NCI-H69 (cell line): Measurements from ENCODE around the gene L3MBTL3.
"Not testable (repeated sequence)": the region's sequence is repeated elsewhere in the genome, so short reads cannot be mapped to it uniquely, and the experiment has no call there.

Source experiments
- DNase-seq: peaks from one replicate; lab custom pipeline; 2025; lab: John Stamatoyannopoulos, UW

L3MBTL3 gene

DNA sequence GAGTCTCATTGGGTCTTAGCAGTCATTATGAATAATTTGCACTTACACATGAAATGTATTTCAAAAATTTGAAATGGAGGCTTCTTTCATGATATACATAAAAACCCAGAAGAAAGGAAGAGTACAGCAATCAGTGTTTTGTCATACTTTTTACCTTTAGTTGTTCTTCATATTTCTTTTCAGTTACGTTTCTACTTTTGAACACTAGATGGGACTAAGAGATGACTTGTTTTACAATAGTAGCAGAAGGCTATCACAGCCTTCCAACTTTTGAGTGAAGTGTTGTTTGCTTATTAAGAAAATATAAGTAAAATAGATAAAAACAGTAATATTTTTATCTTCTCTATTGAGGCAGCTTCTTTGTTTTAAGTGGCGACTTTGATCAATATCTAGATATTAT, 58.1 kb downstream of the L3MBTL3 start:
- DNase-seq = no peak

GRCh38 chr6:130090796-130091195, 72.4 kb downstream of the L3MBTL3 start:
- DNase-seq = no peak

DNA sequence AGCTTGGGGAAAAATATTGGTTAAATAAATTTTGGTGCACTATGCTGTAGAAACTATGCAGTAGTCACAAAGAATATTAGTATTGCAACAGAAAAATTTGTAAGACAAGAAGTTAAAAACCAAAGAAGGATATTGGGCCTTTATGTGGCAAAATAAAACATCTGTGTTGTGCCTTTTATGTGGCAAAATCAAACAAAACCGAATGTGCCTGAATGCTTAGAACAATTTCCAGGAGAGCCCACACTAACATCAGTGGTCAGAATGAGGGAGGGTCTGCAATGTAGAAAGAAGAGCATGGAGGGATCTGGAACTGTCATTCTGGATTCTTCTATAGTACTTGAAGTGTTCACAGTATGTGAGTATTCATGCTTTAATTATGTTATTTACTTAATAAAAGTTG, 75.2 kb downstream of the L3MBTL3 start:
- DNase-seq = no peak

GRCh38 chr6:130098317-130098716, 79.9 kb downstream of the L3MBTL3 start:
- DNase-seq = no peak

- no peak for DNase-seq
These were observed 80.7 kb downstream of the L3MBTL3 start for GRCh38 chr6:130099119-130099518.

DNA sequence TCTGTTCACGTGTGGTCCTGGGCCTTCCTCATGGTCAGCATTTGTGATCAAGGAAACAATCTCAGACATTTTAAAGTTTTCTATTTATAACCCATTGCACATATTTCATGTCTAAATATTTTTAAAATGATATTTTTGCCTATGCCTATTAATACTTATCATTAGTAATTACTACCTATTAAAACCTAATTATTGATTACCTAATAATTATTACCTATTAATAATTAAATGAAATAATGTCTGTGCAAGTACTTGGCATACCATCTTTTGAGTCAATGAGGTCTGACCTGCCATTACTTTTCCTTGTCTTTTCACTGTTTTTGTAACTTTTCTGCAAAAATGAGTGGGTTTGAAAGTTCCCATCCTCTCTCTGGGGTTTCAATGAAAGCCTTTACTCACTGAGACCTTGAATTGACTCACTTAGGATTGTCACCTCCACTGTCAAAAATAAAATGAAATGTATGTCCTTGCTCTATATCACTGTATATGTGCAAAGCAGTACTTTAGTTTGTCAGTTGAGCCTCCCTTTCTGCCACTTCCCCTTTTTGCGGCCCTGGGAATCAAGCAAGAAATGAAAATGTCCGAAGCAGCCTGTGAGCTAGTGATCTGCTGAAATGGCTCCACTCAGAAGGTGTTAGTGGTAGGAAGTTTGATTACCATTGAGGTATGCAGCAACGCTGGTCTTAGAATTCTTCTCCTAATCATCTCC, 87.8 kb downstream of the L3MBTL3 start:
- DNase-seq = no peak

- DNase-seq = no peak
These were observed 89.3 kb downstream of the L3MBTL3 start for GRCh38 chr6:130107710-130108109.

GRCh38 chr6:130111031-130111430, 92.7 kb downstream of the L3MBTL3 start:
- no peak for DNase-seq

GRCh38 chr6:130113201-130113710, 94.9 kb downstream of the L3MBTL3 start:
- DNase-seq = no peak

- no peak for DNase-seq
These were observed 96.7 kb downstream of the L3MBTL3 start for GRCh38 chr6:130115036-130115435.

- DNase-seq = no peak
These were observed 97.9 kb downstream of the L3MBTL3 start for GRCh38 chr6:130116273-130116672.

GRCh38 chr6:130117187-130117701, 98.9 kb downstream of the L3MBTL3 start:
- not testable (repeated sequence) for DNase-seq

GRCh38 chr6:130118236-130118635, 99.9 kb downstream of the L3MBTL3 start:
- DNase-seq = no peak

DNA sequence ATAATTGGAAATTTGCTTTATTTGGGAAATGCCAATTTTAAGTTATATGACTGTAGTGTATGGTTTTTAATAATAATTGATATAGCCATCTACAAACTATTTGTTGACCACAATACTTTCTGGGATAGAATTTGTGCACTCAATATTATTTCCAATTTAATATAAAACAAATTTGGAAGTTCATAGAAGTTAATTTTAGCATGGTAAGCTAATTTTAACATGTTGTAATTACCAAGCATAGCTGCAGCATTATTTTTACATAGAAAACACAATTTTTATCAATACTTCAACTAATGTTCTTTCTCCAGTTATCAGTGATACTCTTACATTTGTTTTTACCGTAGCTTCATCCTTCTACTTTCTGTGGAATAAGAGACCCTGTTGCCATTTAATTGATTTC, 100.8 kb downstream of the L3MBTL3 start:
- no peak for DNase-seq

DNA sequence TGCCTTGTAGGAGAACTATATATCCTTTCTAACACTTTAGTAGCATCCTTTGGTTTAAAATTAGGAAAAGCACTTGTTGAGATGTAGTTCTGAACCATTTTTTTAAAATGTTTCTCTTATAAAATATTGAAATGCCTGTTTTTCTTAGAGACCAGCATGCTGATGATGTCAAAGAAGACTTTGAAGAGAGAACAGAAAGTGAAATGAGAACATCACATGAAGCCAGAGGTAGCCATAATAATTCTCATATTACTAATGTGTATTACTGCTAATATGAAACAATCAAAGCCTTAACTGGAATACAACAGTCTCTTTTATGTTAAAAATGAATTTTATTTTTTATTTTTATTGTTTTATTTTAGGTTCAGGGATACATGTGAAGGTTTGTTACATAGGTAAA, 102.3 kb downstream of the L3MBTL3 start:
- no peak for DNase-seq

GRCh38 chr6:130122243-130122642, 103.9 kb downstream of the L3MBTL3 start:
- no peak for DNase-seq

DNA sequence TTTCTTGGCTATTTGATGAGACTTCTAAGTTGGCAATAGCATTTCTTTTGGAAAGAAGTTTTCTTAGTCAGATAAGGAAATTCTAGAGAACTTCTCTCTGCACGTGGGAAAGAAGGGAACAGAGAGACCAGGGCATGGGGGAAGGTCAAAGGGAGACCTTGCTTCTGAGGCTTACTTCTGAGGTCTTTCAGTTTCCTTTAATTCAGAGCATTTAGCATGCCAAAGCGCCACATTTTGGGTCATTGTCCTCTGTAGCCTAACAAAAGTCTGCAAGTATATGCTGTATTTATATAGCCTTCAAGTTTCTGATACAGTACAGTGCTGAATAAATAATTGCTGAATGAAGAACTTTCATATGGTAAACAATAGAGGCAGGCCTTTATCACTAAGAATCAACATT, 108.8 kb downstream of the L3MBTL3 start:
- DNase-seq = no peak

GRCh38 chr6:130128326-130128725, 109.9 kb downstream of the L3MBTL3 start:
- DNase-seq = no peak

GRCh38 chr6:130129762-130130246, 111.4 kb downstream of the L3MBTL3 start:
- no peak for DNase-seq

GRCh38 chr6:130132286-130132701, 113.9 kb downstream of the L3MBTL3 start:
- DNase-seq = no peak

- no peak for DNase-seq
These were observed 116.2 kb downstream of the L3MBTL3 start for GRCh38 chr6:130134582-130134981.

- DNase-seq = no peak
These were observed 118.4 kb downstream of the L3MBTL3 start for GRCh38 chr6:130136798-130137197.

DNA sequence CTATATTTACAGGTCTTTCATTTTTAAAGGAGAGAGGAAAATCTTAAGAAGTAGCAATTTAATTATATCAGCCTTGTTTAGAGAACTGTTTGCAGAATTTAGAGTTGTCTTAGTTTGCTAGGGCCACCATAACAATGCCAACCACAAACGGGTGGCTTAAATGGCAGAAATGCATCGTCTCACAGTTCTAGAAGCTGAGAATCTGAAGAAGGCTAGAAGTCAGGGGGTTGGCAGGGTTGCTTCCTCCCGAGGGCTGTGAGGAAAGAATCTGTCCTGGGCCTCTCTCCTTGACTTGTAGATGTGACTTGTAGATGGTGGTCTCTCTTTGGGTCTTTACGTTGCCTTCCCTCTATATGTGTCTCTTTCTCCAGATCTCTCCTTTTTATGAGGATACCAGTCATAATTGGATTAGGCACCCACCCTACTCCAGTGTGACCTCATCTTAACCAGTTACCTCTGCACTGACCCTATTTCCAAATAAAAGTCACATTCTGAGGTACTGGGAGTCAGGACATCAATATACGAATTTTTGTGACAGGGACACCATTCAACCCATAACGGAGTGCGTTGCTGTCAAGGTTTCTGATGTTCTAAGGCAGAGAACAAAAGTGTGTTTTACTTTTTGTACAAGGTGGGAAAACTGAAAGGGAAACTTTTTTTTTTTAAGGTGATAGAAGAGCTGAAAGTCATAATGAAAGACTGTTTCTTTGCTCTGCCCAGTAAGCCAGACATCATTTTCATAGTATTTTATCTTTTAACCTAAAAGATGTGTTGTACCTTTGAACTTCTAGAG, 119.9 kb downstream of the L3MBTL3 start:
- no peak for DNase-seq
